Stimulated activated naive CD4-positive, alpha-beta T cell (primary cell): ENCODE results near the gene LACTB.

Source experiments
- DNase-seq, 6 experiments: peaks; one replicate each; lab custom pipeline; 2025; lab: John Stamatoyannopoulos, UW

LACTB gene, protein sequence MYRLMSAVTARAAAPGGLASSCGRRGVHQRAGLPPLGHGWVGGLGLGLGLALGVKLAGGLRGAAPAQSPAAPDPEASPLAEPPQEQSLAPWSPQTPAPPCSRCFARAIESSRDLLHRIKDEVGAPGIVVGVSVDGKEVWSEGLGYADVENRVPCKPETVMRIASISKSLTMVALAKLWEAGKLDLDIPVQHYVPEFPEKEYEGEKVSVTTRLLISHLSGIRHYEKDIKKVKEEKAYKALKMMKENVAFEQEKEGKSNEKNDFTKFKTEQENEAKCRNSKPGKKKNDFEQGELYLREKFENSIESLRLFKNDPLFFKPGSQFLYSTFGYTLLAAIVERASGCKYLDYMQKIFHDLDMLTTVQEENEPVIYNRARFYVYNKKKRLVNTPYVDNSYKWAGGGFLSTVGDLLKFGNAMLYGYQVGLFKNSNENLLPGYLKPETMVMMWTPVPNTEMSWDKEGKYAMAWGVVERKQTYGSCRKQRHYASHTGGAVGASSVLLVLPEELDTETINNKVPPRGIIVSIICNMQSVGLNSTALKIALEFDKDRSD

GRCh38 chr15:63121382-63122001 is at the start of gene LACTB:
Gene LACTB (plus strand): TSS chr15:63121861. CDS start chr15:63121872, 11 bp downstream.
- peak; percentile 63 to 83 (median 74) for DNase-seq

DNA sequence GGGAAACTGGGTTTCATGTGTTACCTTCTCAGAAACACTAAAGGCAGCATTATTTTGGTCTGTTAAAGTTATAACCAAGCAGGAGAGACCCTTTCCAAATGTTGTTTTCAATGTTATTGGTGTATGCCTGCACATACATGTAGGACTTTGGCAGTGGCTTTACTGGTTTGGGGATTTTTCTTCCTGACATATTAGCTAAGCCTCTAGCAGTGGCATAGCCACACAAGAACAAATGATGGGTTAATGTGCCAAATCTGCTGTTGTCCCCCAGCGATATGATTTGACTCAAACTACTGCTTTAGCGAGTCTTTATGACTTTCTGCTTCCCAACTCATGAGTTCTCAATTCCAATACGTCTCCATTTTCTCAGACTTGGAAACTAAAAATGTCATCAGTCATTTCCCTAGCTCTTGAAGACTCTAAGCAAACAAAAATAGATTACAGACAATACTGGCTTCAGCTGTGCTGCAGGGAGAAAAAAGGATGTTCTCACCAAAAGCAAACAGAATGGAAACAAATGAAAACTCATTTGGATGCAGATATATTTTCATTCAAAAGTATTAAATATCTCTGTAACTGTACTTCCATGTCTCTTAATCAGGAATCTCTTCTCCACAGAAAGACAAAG is 49.5 kb upstream of the LACTB start:
- DNase-seq = no peak

DNA sequence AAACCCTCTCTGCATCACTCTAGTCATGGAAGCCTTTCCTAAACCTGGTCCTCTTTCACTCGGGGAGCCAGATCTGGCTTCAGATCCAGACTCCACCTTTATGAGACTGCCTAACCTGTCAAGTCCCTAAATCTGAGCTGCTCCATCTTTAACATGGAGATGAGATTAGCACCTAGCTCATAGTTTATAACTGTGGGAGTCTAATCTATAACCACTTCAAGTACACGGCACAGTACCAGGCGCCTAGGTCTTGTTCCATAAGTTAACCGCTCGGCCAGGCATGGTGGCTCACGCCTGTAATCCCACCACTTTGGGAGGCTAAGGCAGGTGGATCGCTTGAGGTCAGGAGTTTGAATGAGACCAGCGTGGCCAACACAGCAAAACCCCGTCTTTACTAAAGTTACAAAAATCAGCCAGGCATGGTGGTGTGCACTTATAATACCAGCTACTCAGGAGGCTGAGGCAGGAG is 48.8 kb upstream of the LACTB start:
- no peak for DNase-seq

DNA sequence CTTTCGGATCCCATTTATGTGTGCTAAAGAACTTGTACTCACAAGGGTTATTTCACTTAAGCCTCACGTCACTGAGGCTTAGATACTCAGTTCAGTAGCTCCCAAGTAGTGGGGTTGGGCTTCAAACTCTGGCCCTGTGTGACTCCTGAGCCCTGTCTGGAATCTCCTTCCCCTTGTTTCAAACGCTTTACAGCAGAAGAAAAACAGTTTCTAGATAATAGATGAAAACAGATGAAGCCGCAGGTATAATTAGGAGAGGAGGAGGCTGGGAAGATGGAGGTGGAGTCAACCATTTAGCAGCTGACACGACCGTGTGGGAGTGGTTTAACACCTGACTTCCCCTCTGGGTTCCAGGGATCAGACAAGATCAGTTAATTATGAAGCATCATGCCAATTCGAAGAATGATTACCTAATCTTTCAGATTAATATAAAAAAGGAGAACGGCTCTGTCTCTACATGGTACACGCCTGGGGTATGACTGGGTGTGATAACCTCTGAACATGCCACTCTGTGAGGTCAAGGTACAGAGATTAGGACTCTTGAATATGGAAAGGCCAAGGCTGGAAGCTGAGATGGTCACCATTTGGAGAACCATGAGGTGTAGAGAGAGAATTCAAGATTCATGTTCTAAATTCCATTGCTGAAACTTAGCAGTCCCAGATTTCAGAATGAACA is 48.0 kb upstream of the LACTB start:
- no peak for DNase-seq

DNA sequence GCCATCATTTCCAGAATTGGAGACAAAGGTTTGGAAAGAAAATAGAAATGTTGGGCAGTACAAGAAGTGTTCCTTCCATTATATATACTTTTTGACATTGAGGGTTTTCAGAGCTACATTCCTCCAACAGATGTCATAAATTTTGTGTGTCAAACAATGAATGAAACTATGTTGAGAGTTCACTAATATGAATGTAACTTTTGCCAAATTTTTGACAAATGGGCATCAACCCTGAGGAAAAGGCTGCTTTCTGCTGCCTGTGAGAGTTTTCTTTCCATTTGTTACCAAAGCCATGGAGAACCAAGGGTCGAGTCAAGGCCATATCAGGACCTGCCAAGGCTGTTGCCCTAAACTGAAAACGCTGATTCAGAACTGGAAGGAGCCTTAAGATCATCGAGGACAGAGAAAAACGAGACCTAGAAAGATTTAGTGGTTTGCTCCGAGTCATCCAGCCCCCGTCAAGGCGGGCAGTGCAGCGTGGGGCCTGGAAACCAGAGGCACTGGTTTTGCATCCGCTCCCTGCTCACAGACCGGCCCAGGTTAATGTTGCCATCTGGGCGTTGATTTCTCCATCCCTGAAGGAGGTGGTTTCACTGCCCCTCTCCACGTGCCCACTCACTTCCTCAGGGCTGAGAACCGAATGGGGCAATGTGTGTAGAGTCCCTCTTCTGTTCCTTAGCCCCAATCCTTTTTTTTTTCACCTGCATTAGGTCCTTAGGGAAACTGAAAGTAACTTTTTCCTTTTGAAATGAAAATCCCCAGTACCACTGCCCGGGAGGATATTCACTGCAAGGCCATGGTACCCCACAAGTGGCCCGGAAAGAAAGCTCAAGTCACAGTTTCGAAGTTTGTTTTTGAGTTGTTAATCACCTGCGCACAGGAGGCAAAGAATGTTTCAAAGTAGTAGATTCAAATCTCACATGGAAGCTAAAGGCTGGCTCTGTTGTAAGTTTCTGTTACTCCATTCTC is 46.4 kb upstream of the LACTB start:
- DNase-seq = no peak

DNA sequence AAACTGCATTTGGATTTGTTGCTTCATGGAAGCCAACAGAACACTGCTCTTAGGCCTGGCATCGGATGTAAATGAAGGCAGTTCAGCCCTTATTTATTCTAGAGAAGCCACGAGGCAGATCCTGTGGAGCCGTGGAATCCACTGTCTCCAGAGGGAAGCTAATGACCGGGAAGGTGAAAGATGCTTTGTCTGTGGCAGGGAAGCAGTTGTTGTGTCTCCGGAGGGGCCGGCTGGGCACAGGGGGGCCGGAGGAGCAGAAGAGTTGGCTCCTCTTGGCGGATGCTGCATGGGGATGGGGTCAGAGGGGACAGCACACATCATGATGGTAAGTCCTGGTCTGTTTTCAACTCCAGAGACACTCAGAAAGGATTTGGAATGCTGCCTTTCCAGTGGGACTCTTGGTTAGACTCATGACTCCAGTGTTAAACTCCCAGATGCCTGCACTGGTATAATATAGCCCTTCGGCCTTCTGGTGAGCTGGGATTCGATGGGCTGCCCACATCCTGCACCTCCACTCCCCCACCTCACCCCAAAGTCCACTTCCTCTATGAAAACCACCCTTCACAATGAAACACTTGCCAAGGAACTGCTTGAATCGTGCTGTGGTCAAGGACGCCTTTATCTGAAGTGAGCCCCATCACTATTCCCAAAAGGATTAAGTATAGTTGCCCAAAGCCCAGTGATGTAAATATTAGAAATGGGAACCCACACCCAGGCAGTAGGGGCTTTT is 45.5 kb upstream of the LACTB start:
- DNase-seq = no peak

DNA sequence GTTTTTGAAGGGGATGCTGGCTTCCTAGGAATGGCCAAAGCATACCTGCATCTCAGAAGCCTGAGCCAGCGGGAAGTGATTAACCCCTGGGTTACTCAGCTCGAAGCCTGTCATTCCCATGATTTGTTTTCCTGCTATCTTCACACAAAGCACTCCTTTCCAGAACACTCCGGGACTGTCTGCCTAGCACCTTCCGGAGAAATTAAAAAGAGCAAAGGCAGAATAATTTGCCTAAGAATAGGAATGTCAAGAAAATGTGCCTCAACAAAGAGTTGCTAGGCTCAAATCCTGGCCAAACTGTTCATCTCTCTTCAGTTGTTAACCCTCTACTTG is 45.0 kb upstream of the LACTB start:
- DNase-seq = no peak

GRCh38 chr15:63077952-63078351 is 43.7 kb upstream of the LACTB start:
- DNase-seq = no peak

DNA sequence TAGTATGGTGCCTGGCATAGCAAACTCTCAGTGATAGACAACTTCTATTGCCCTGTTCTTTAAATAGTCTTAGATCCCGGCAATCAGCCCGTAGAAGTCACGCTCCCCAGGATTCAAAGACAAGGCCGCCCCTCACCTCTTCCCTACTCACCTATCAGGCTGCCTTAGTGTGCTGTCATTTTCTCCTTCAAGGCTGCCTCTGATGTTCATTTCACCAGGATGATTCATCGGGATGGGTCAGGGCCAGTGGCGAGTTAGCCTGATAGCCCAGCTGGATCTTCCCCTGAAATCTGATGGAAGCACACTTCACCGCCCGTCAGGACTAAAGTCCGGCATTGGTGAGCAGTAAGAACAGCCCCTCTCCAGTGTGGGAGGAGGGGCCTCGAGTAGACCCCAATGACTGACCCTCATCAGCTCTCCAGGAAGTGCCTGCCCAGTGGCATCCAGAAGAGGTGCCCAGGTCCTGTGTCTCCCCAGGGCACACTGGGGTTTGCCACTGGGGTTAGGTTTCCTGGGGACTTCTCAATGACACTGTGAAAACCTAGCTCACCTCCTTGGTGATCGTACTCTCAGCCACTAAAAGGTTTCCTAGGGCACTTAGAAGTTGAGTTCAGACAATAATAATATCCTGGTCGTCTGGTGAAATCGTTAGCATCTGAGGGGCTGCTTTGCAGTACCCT is 41.6 kb upstream of the LACTB start:
- no peak for DNase-seq

DNA sequence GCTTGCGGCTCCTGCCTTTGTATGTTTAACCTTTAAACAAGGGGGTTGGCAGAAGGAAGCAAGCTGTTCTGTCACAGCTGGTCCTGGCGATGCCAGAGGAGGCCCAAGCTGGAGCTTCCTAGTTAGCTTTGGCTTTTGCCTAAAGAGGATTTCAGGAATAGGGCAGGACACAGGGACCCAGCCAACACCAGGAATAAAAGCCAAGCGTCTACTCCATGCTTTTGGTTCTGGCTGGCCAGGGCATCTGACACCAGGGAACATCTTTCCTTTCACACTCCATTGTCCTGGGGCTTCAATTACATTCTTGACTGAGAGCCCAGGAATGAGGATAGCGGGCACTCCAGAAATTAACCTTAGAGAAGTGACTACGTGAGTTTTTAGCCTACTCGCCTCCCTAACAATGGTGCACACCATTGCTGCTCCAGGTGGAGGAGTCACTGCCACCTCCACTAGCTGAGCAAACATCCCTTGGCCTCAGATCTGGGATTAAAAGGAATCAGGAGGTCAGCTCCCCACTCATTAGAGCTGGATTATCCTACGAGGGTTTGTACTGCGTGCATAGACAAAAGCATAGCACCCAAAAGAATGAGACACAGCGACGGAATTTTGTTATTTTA is 40.9 kb upstream of the LACTB start:
- DNase-seq = no peak

GRCh38 chr15:63082366-63082765 is 39.3 kb upstream of the LACTB start:
- DNase-seq = no peak

DNA sequence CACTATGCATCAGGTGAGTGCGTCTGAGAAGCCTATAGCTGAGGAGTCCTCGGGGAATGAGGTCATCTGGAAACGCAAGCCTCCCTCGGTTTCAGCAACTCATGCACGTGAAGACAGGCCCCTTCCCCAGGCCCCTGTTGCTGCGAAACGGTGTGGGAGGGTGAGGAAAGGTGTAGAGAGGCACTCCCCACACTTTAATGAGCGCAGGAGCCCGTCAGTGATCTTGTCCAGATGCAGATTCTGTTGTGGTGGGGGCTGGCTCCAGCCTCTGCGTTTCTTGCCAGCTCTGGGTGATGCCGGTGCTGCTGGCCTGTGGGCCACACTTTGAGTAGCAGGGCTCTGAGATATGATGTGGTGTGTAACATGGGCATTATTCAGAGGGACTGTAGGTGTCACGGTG is 38.6 kb upstream of the LACTB start:
- DNase-seq = no peak

DNA sequence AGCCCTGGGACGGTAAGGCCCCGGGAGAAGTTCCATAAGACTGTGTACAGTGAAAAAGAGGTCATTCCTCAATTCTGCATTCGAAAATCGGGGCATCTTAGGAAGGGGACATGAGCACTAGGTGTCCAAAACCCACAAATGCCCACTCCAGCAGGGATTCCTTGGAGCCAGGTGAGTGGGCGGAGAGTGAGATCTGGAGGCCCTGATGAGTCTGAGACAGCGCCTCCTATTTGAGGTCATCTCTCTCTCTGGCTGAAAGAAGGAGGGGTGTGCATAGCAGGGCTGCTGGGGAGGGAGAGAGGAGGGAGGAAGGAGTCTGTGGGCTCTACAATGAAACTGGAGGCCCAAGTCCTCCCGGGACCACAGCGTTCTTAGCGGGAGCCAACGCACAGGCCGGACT is 38.1 kb upstream of the LACTB start:
- no peak for DNase-seq

DNA sequence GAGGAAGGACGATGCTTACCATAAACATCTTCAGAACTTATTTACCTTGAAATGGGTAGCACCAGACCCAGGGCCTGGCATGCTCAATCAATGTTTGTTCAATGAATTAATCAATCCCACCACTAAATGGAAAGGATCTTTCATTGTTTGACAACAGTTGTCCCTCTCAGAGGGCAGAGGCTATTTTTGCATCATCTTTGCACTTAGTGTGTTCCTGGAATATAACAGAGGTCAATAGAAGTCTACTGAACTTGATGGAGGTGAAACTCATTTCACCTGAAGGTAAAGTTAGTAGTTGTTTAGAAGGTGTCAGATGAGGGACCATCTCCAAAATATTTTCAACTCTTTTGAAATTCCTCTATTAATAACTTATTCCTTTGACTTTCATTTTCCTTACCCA is 36.9 kb upstream of the LACTB start:
- DNase-seq = no peak

GRCh38 chr15:63085289-63085688 is 36.4 kb upstream of the LACTB start:
- no peak for DNase-seq

DNA sequence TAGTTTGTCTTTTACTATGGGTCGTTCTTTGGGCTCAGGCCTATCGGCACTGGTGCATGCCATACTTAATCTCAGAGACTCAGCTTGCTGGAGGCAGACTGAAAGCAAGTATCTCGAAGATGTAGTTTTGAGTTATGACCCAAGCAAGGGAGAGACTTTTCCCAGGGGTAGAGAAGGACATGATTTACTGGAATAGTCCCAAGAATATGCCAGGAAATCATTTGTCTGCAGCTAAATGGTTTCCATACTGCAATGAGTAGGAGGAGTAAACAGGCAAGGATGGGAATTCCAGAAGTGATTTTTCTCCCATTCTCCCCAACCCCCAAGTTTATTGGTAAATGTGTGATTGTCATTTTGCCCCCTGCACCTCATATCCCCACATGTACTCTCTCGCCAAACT is 35.4 kb upstream of the LACTB start:
- no peak for DNase-seq

DNA sequence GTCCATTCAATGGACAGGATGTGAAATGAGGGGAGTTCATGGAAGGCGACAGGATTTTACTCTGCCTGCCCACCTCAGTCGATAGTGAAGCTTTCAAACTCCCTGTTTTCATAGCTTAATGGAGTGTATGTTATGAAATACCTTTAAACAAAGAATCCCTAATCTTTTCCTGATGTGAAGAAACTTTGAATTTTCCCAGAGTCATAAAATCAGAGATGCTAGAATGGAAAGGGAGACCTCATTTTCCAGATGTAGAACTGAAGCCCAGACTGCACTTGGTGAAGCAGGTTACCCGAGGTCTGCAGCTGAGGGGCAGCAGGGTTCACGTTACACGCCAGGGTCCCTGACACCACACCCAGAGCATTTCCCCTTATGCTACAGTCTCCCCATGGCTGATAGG is 34.7 kb upstream of the LACTB start:
- no peak for DNase-seq

- no peak for DNase-seq
These were observed 33.0 kb upstream of the LACTB start for GRCh38 chr15:63088533-63089245.
